ENCODE measurements around the gene RTBDN.

RTBDN gene

GRCh38 chr19:12783849-12784393, 50.5 kb downstream of the RTBDN start:
- no peaks in the 10 kb centered on the region for H3K9me3 ChIP-seq (ENCODE audit: insufficient read depth, low read length, severe bottlenecking)
- H3K79me2 ChIP-seq (ENCODE audit: insufficient read depth, low read length): no peaks in the 10 kb centered on the region
- peak overlapping the region; percentile 84 for H3K9ac ChIP-seq (ENCODE audit: low read depth, low read length)
- peaks cover 55% of the 10 kb centered on the region for H3K4me1 ChIP-seq (ENCODE audit: insufficient read depth, low read length)
- ATAC-seq (ENCODE audit: insufficient read depth, low read depth) (no peak), DNase-seq (no peak)
- peak overlapping the region in 1 of 2 experiments; percentile 77; a peak in 2 of 4 replicates for H3K4me3 ChIP-seq (ENCODE audit: low read depth in 1 of 2, low read length in 2 of 2)
- no peaks in the 10 kb centered on the region; the same call in 1 of the 2 replicates for H4K20me1 ChIP-seq (ENCODE audit: insufficient read depth, low read length)
- no peaks in the 10 kb centered on the region for H3K36me3 ChIP-seq (ENCODE audit: insufficient read depth, low read length)
- H3K27ac ChIP-seq (ENCODE audit: low read length): peak overlapping the region; percentile 76
- H3K4me2 ChIP-seq (ENCODE audit: insufficient read depth, low read length): peak overlapping the region; percentile 97
- H2AFZ ChIP-seq (ENCODE audit: low read depth, low read length): no peak overlapping the region
- no peak for TF ChIP-seq CTCF (IDR thresholded peaks at IDR 0.05; ENCODE audit: borderline replicate concordance, extremely low read depth, low read length, poor library complexity, severe bottlenecking)
- TF ChIP-seq EZH2 (IDR thresholded peaks at IDR 0.05; ENCODE audit: borderline replicate concordance, low read depth, low read length, severe bottlenecking): no peak
- no peaks in the 10 kb centered on the region for H3K27me3 ChIP-seq (ENCODE audit: insufficient read depth, low read length, poor library complexity)

- Histone ChIP-seq H3K9me3 (ENCODE audit: insufficient read depth, low read length, severe bottlenecking) (no peaks in the 10 kb centered on the region), H2AFZ (ENCODE audit: low read depth, low read length) (no peak overlapping the region), H3K4me3 (ENCODE audit: low read depth in 1 of 2, low read length in 2 of 2) (peak overlapping the region in 1 of 2 experiments; percentile 77; a peak in 3 of 4 replicates), H3K27me3 (ENCODE audit: insufficient read depth, low read length, poor library complexity) (no peaks in the 10 kb centered on the region), H3K36me3 (ENCODE audit: insufficient read depth, low read length) (no peaks in the 10 kb centered on the region), H4K20me1 (ENCODE audit: insufficient read depth, low read length) (no peaks in the 10 kb centered on the region; the same call in 1 of the 2 replicates), H3K27ac (ENCODE audit: low read length) (peak overlapping the region; percentile 76), H3K4me2 (ENCODE audit: insufficient read depth, low read length) (peak overlapping the region; percentile 97), H3K79me2 (ENCODE audit: insufficient read depth, low read length) (no peaks in the 10 kb centered on the region), H3K9ac (ENCODE audit: low read depth, low read length) (peak overlapping the region; percentile 84), H3K4me1 (ENCODE audit: insufficient read depth, low read length) (peaks cover 60% of the 10 kb centered on the region)
- DNase-seq (peak; percentile 86), ATAC-seq (ENCODE audit: insufficient read depth, low read depth) (peak; percentile 46)
- TF ChIP-seq EZH2 (IDR thresholded peaks at IDR 0.05; ENCODE audit: borderline replicate concordance, low read depth, low read length, severe bottlenecking): no peak
- no peak for TF ChIP-seq CTCF (IDR thresholded peaks at IDR 0.05; ENCODE audit: borderline replicate concordance, extremely low read depth, low read length, poor library complexity, severe bottlenecking)
Observed at GRCh38 chr19:12783291-12783848, 51.0 kb downstream of the RTBDN start.

GRCh38 chr19:12782424-12783290, 51.7 kb downstream of the RTBDN start:
- peaks cover 67% of the 10 kb centered on the region for H3K4me1 ChIP-seq (ENCODE audit: insufficient read depth, low read length)
- peak overlapping the region; percentile 97 for H3K4me2 ChIP-seq (ENCODE audit: insufficient read depth, low read length)
- no peaks in the 10 kb centered on the region for H3K27me3 ChIP-seq (ENCODE audit: insufficient read depth, low read length, poor library complexity)
- H3K9me3 ChIP-seq (ENCODE audit: insufficient read depth, low read length, severe bottlenecking): no peaks in the 10 kb centered on the region
- H3K36me3 ChIP-seq (ENCODE audit: insufficient read depth, low read length): no peaks in the 10 kb centered on the region
- H3K27ac ChIP-seq (ENCODE audit: low read length): peak overlapping the region; percentile 76
- TF ChIP-seq CTCF (IDR thresholded peaks at IDR 0.05; ENCODE audit: borderline replicate concordance, extremely low read depth, low read length, poor library complexity, severe bottlenecking): peak; percentile 36
- TF ChIP-seq EZH2 (IDR thresholded peaks at IDR 0.05; ENCODE audit: borderline replicate concordance, low read depth, low read length, severe bottlenecking): no peak
- peak overlapping the region; percentile 84 for H3K9ac ChIP-seq (ENCODE audit: low read depth, low read length)
- H2AFZ ChIP-seq (ENCODE audit: low read depth, low read length): peak overlapping the region; percentile 65
- peak; percentile 85 for DNase-seq
- peak overlapping the region; percentile 31 to 77; a peak in 3 of 4 replicates for H3K4me3 ChIP-seq (ENCODE audit: low read depth in 1 of 2, low read length in 2 of 2)
- H3K79me2 ChIP-seq (ENCODE audit: insufficient read depth, low read length): no peaks in the 10 kb centered on the region
- H4K20me1 ChIP-seq (ENCODE audit: insufficient read depth, low read length): no peaks in the 10 kb centered on the region; the same call in 1 of the 2 replicates
- ATAC-seq (ENCODE audit: insufficient read depth, low read depth): peak; percentile 43

All from DND-41 (cell line).